Amniotic epithelial cell (primary cell): ENCODE results near the gene TDG.
A peak's percentile ranks its signal among the peaks of the same experiment; 100 is the strongest.

Experiments
- DNase-seq: peaks from one replicate; pipeline ENCODE4 v3.0.0-alpha.2; 2010; ENCODE audit warnings: low read depth

The TDG gene

GRCh38 chr12:103965590-103966504, at the start of gene TDG:
TDG (plus strand) TSS chr12:103965872; CDS start chr12:103966038, 166 bp downstream.
- peak; percentile 99 for DNase-seq

DNA sequence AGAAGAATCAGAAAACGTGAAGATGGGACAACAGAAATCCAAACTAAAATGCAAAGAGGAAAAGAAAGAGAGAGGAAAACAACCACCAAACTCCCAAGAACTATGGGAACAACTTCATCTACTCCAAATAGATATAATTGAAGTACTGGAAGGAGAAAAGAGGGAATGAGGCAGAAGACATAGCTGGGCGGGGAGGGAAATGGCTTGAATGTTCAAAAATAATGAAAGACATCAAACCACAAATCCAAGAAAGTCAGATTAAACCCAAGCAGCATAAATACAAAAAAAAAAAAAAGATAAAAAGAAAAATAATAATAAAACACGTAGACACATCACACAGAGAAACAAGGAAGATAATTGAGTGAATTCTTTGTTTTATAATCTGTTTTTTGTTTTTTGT, 47.8 kb upstream of the TDG start:
- no peak for DNase-seq

GRCh38 chr12:103924761-103925641, 40.7 kb upstream of the TDG start:
- DNase-seq = peak; percentile 89

- DNase-seq = no peak
These were observed 37.0 kb upstream of the TDG start for GRCh38 chr12:103928682-103929045.

- peak; percentile 91 for DNase-seq
These were observed 36.5 kb upstream of the TDG start for GRCh38 chr12:103929046-103929783.

GRCh38 chr12:103929784-103930033, 36.0 kb upstream of the TDG start:
- no peak for DNase-seq

DNA sequence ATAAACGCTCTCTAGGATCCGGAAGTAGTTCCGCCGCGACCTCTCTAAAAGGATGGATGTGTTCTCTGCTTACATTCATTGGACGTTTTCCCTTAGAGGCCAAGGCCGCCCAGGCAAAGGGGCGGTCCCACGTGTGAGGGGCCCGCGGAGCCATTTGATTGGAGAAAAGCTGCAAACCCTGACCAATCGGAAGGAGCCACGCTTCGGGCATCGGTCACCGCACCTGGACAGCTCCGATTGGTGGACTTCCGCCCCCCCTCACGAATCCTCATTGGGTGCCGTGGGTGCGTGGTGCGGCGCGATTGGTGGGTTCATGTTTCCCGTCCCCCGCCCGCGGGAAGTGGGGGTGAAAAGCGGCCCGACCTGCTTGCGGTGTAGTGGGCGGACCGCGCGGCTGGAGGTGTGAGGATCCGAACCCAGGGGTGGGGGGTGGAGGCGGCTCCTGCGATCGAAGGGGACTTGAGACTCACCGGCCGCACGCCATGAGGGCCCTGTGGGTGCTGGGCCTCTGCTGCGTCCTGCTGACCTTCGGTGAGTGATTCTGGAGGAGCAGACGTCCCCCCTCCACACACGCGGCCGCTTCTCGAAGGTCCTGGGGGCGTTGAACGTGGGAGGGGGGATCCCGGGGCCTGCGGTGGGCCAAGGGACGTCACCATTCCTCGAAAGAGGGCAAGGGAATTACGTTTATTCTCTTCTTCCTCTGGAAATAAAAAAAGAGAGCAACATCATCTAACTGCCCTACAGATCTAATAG, 35.5 kb upstream of the TDG start, which contains the start of gene HSP90B1:
HSP90B1 (plus strand) TSS at position 377 of the 753 bp plus-strand sequence; CDS start at position 483, 106 bp downstream.
- peak; percentile 100 for DNase-seq

DNA sequence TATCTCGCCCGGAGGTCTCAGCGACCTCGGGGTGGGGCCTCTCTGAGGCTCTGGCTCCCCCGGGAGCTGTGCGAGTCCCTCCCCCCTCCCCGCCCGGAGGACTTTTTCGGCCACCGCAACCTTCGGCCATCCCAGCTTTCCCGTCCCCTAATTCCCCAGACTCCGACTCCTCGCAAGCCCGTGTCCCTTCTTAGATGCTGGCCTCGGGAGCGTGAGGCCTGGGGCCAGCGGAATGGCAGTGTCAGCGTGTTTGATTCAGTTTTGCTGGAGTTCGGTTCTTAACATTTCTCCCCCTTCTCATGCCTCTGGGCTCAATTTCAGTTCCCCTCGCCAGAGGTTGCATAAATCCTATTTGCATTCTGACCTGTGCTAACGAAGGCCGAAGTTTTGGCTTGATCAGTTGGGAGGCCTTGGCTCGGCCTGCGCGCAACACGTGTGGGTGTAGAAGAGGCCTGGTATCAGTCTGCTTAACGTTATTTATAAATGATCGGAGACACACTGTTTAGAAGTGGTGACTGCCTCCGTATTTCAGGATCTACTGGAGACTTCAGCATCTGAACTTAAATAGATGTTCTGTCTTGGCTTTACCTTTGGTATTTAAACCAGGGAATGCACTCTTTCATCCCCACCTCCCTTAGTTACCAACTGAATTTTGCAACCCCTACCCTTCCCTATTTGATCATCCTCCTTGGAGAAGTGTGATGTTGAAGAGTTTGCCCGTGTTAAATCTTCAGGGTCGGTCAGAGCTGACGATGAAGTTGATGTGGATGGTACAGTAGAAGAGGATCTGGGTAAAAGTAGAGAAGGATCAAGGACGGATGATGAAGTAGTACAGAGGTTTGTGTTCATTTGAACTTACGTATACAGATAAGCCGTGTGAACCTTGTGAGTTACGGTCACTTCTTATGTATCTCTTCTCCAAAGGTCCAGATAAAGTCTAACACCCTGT, 34.6 kb upstream of the TDG start:
- DNase-seq = peak; percentile 27

DNA sequence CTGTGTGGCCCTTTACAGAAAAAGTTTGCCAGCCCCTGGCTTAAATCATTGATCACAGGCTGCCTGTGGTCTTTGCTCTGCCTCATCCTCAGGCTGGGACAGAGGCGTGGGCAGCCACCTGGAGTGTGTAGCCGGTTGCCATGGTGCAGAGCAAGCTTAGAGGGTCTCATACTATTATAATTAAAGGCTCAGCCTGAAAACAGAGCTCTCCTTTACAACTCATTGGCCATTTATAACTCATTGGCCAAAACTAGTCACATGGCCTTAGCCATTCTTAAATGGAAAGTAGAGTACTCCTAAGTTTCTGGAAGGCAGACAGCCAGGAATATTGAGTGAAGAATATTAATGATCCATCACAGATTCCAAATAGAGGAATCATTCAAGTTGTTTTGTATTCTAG, 32.4 kb upstream of the TDG start:
- DNase-seq = no peak

- DNase-seq = no peak
These were observed 29.0 kb upstream of the TDG start for GRCh38 chr12:103936679-103937078.

GRCh38 chr12:103944964-103945363, 20.7 kb upstream of the TDG start:
- no peak for DNase-seq

DNA sequence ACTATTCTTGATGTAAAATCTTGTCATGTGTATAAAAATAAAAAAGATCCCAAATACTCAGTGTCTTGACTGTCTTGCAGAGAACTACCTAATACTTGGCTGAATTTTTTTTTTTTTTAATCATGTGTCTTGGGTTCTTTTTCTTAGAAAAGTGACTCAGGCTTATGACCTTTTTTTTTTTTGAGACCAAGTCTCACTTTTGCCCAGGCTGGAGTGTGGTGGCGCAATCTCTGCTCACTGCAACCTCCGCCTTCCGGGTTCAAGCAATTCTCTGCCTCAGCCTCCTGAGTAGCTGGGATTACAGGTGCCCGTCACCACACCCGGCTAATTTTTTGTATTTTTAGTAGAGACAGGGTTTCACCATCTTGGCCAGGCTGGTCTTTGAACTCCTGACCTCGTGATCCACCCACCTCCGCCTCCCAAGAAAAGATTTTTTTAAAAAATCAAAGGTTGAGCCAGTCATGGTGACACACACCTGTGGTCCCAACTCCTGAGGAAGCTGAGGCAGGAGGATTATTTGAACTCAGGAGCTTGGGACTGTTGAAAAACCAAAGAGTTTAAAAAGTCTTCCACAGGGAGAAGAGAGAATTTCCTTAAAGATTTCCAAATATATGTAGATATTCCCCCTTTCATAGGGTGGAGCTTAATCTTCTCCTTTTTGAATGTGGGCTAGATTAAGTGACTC, 17.7 kb upstream of the TDG start:
- DNase-seq = no peak

GRCh38 chr12:103948746-103949406, 16.8 kb upstream of the TDG start:
- no peak for DNase-seq

DNA sequence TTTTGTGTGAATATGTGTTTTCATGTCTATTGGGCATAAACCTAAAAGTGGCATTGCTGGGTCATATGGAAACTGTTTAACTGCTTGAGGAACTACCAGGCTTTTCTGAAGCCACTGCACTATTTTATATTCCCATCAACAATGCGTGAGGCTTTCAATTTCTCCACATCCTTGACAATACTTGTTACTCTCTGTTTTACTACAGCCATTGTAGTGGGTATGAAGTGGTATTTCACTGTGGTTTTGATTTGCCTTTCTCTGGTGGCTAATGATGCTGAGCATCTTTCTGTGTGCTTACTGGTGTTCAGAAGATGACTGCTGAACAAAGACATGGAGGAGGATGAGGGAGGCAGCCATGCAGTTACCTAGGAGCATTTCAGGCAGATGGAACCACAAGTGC, 13.2 kb upstream of the TDG start:
- no peak for DNase-seq

- no peak for DNase-seq
These were observed 9.7 kb upstream of the TDG start for GRCh38 chr12:103955811-103956508.

DNA sequence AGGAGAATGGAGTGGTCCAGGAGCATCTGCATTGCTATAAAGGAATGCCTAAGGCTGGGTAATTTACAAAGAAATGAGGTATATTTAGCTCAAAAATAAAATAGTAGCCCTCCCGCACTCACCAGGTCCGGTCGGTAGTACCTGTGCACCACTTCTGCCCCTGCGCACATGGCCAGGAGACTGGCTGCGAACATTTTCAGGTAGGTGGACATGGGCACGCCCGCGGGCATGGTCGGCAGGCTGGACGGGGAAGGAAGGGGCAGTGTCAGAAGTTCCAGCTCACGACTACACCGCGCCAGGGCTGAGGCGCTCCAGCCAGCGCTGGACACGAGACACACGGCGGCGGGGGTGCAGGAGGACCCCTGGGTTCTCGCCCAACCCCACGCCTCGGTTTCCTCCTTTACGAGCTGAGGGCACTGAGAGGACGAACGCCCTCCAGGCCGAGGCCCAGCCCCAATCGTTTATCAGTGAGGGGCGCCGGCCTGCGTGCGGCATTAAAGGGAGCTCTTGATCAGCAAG, 9.1 kb upstream of the TDG start:
- DNase-seq = no peak

DNA sequence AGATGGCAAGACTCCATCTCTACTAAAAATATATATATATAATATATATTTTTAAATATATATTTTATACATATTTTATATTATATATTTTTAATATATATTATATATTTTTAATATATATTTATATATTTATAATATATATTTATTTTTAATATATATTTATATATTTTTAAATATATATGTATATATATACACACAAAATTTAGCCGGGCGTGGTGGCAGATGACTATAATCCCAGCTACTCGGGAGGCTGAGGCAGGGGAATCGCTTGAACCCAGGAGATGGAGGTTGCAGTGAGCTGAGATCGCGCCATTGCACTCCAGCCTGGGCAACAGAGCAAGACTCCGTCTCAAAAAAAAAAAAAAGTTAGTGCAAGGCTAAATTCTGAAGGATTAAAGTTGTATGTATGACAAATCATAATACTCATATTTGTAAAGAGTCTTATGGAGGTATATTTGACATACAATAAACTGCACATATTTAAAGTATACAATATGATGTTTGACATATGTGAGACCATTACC, 7.7 kb upstream of the TDG start:
- DNase-seq = no peak

GRCh38 chr12:103958621-103959020, 7.1 kb upstream of the TDG start:
- DNase-seq = no peak
